SK-N-SH (cell line): ENCODE measurements around the gene C3orf22. TPM values are rescaled to one million over a fixed set of nuclear protein-coding genes. Genes with fewer than 3 reads are reported as not detected.

Experiments
- CTCF ChIA-PET: fragments of 300-600, 350-600 bp; formaldehyde crosslinking; extraction: SDS; loops from one replicate; lab custom pipeline; 2021; lab: Yijun Ruan, JAX
- POLR2A ChIA-PET: fragments of 350-600 bp; sonication (Branson Sonifier 250); formaldehyde crosslinking; extraction: SDS; loops from one replicate; lab custom pipeline; 2020; ENCODE audit warnings: antibody characterized with exemption, inconsistent platforms; lab: Yijun Ruan, JAX
- DNase-seq: peaks from one replicate; pipeline ENCODE4 v3.0.0; 2012
- H2AFZ ChIP-seq: fragments of 200-600 bp; sonication (generic); 2 replicates; pipeline ENCODE4 v1.8.1; 2016; ENCODE audit warnings: antibody characterized with exemption, mild to moderate bottlenecking, low read depth
- H3F3A ChIP-seq: fragments of 200-600 bp; sonication (generic); replicated peaks from 2 replicates; pipeline ENCODE3; 2016; ENCODE audit warnings: antibody characterized with exemption, mild to moderate bottlenecking; ENCODE audit not compliant: insufficient read depth
- H3K27ac ChIP-seq, 2 experiments: fragments of 200-500 bp in 1 of 2; fragments of 200-600 bp in 1 of 2; sonication (Bioruptor generic) in 1 of 2; sonication (generic), shearing (Covaris generic) in 1 of 2; 2 replicates each; pipeline versions ENCODE4 v1.5.1 to v1.6.1; 2014 to 2016; ENCODE audit warnings: low read depth in 2 of 2, inconsistent platforms in 1 of 2, low read length in 1 of 2, mild to moderate bottlenecking in 1 of 2, mixed read lengths in 1 of 2
- H3K27me3 ChIP-seq: fragments of 200-600 bp; sonication (generic), shearing (Covaris generic); 2 replicates; pipeline ENCODE4 v1.6.1; 2016; ENCODE audit warnings: mixed run types; ENCODE audit not compliant: insufficient read depth
- H3K36me3 ChIP-seq, 2 experiments: fragments of 200-500 bp in 1 of 2; fragments of 200-600 bp in 1 of 2; sonication (Bioruptor generic) in 1 of 2; sonication (generic) in 1 of 2; replicated peaks in 1 of 2; 2 replicates each; pipeline versions ENCODE3 to v1.5.1; 2014 to 2016; ENCODE audit warnings: low read length in 1 of 2, mild to moderate bottlenecking in 1 of 2; ENCODE audit not compliant: insufficient read depth in 2 of 2, control insufficient read depth in 1 of 2
- H3K4me1 ChIP-seq, 2 experiments: fragments of 200-500 bp in 1 of 2; fragments of 200-600 bp in 1 of 2; sonication (Bioruptor generic) in 1 of 2; sonication (generic), shearing (Covaris generic) in 1 of 2; 2 replicates each; pipeline versions ENCODE4 v1.5.1 to v1.6.1; 2014 to 2016; ENCODE audit warnings: low read depth in 1 of 2, low read length in 1 of 2, mixed run types in 1 of 2; ENCODE audit not compliant: insufficient read depth in 2 of 2, control insufficient read depth in 1 of 2
- H3K4me2 ChIP-seq: fragments of 200-600 bp; sonication (generic), shearing (Covaris generic); 2 replicates; pipeline ENCODE4 v1.6.1; 2017; ENCODE audit warnings: mixed run types
- H3K4me3 ChIP-seq, 2 experiments: fragments of 200-500 bp in 1 of 2; fragments of 200-600 bp in 1 of 2; sonication (Bioruptor generic) in 1 of 2; sonication (generic), shearing (Covaris generic) in 1 of 2; 2 replicates each; pipeline versions ENCODE4 v1.5.1 to v1.8.1; 2014 to 2016; ENCODE audit warnings: low read depth in 2 of 2, inconsistent platforms in 1 of 2, low read length in 1 of 2, mild to moderate bottlenecking in 1 of 2, mixed read lengths in 1 of 2, moderate library complexity in 1 of 2
- H3K79me2 ChIP-seq: fragments of 200-600 bp; sonication (generic); 2 replicates; pipeline ENCODE4 v1.8.1; 2017; ENCODE audit warnings: mild to moderate bottlenecking; ENCODE audit not compliant: insufficient read depth
- H3K9ac ChIP-seq: fragments of 200-600 bp; sonication (generic); 2 replicates; pipeline ENCODE4 v1.6.1; 2017; ENCODE audit warnings: mixed run types
- H3K9me2 ChIP-seq: fragments of 200-600 bp; sonication (generic); 2 replicates; pipeline ENCODE4 v1.6.1; 2017; ENCODE audit warnings: mixed run types
- H3K9me3 ChIP-seq: fragments of 200-600 bp; sonication (generic); 2 replicates; pipeline ENCODE4 v1.6.1; 2017; ENCODE audit warnings: mixed run types, mild to moderate bottlenecking, moderate library complexity
- H4K20me1 ChIP-seq: fragments of 200-600 bp; sonication (generic); 2 replicates; pipeline ENCODE4 v1.6.1; 2017; ENCODE audit warnings: mild to moderate bottlenecking, mixed run types; ENCODE audit not compliant: insufficient read depth
- CHD2 ChIP-seq: fragments of 150-350 bp; IDR thresholded peaks from 2 replicates; pipeline ENCODE4 v1.6.1; 2018; ENCODE audit warnings: low read length; ENCODE audit not compliant: partially characterized antibody
- ELF1 ChIP-seq: IDR thresholded peaks from 2 replicates; pipeline ENCODE4 v1.4.0; 2012
- FOXM1 ChIP-seq: IDR thresholded peaks from 2 replicates; pipeline ENCODE4 v1.4.0; 2012; ENCODE audit warnings: low read depth, mild to moderate bottlenecking
- GATA2 ChIP-seq: sonication (generic); formaldehyde crosslinking; IDR thresholded peaks from 2 replicates; pipeline ENCODE4 v1.5.0; 2020; ENCODE audit warnings: mild to moderate bottlenecking, missing genetic modification reagents
- RAD21 ChIP-seq: IDR thresholded peaks from 2 replicates; pipeline ENCODE4 v1.6.1; 2012; ENCODE audit warnings: mild to moderate bottlenecking, low read length
- RCOR1 ChIP-seq: fragments of 150-350 bp; IDR thresholded peaks from 2 replicates; pipeline ENCODE4 v1.6.1; 2017; ENCODE audit warnings: antibody characterized with exemption, low read length
- REST ChIP-seq: IDR thresholded peaks from 2 replicates; pipeline ENCODE4 v1.6.1; 2012; ENCODE audit warnings: mild to moderate bottlenecking, low read depth, low read length, moderate library complexity
- RXRA ChIP-seq: IDR thresholded peaks from 2 replicates; pipeline ENCODE4 v1.4.0; 2012; ENCODE audit warnings: low read depth, mild to moderate bottlenecking, borderline replicate concordance
- SMC3 ChIP-seq: IDR thresholded peaks from 2 replicates; pipeline ENCODE4 v1.6.1; 2012; ENCODE audit warnings: low read depth, low read length, improper control_type of control experiment
- TAF1 ChIP-seq: IDR thresholded peaks from 2 replicates; pipeline ENCODE4 v1.6.1; 2012; ENCODE audit warnings: low read depth, mild to moderate bottlenecking, low read length, moderate library complexity, borderline replicate concordance
- TCF12 ChIP-seq: IDR thresholded peaks from 2 replicates; pipeline ENCODE4 v1.4.0; 2012
- TEAD4 ChIP-seq: IDR thresholded peaks from 2 replicates; pipeline ENCODE4 v1.4.0; 2012; ENCODE audit warnings: mild to moderate bottlenecking, borderline replicate concordance; ENCODE audit not compliant: insufficient read depth
- YY1 ChIP-seq: IDR thresholded peaks from 2 replicates; pipeline ENCODE4 v1.4.0; 2012; ENCODE audit warnings: low read depth, mild to moderate bottlenecking
- WGBS: methylation state at CpG from one replicate; pipeline ENCODE4 v1.1.6; 2017; ENCODE audit warnings: low lambda C conversion rate; 5-methylcytosine and 5-hydroxymethylcytosine counted together
- polyA plus RNA-seq, 3 experiments: library from polyadenylated mRNA; depleted of rRNA; stranded (reverse); fragments of >200 nt; gene quantifications; 2 replicates each; pipeline ENCODE4 v1.2.3, GENCODE V29; 2012
- TF ChIP-seq, protein P1 (sequence below): fragments of 150-350 bp; IDR thresholded peaks from 2 replicates; pipeline ENCODE4 v1.6.1; 2017; ENCODE audit warnings: antibody characterized with exemption, low read length, low read depth, borderline replicate concordance
- TF ChIP-seq, protein P2 (sequence below): fragments of 150-350 bp; IDR thresholded peaks from 2 replicates; pipeline ENCODE4 v1.6.1; 2016; ENCODE audit warnings: mild to moderate bottlenecking, low read depth, low read length
- TF ChIP-seq, protein P3 (sequence below): IDR thresholded peaks from 2 replicates; pipeline ENCODE4; 2012

Gene C3orf22
- polyA plus RNA-seq, 1 of the 3 experiments (the other 2 are of a cell fraction): not detected

DNA sequence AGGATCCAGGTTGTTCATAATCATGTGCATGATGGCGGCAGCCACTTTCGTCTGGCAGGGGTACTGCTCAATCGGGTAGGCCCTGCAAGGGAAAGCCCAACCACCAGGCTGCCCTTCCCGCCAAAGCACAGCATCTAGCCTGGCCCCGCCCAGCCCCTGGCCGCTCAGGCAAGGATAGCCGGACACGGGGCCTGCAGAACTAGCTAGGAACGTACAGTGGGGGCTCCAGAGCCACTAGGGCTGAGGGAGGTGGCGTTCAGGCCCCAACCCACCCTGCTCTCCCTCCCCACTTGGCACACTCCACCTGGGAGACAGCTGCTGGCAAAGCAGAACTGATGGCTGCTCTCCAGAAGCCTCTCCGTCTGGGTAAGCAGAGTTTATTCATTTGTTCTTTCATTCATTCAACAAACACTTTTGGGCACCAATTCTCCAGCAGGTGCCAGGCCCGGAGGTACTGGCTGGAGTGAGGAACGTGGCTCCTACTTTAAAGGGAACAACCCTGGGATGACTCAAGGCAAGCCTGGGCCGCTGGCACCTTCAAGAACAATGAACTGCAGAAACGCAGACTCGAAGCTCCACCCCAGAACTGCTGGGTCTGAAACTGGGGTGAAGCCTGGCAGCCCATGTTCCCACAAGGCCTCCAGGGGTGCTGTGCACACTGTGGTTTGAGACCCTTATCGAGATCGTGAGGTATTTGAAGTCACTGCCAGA lies 49.0 kb downstream of the C3orf22 start:
- TF ChIP-seq CHD2 (no peak), TAF1 (no peak), TCF12 (no peak), RAD21 (no peak), SMC3 (no peak), GATA2 (CRISPR knock-in tag) (no peak), TEAD4 (no peak), ELF1 (no peak), YY1 (no peak), RCOR1 (no peak), RXRA (no peak), REST (no peak), FOXM1 (no peak)
- TF ChIP-seq, protein P1, sequence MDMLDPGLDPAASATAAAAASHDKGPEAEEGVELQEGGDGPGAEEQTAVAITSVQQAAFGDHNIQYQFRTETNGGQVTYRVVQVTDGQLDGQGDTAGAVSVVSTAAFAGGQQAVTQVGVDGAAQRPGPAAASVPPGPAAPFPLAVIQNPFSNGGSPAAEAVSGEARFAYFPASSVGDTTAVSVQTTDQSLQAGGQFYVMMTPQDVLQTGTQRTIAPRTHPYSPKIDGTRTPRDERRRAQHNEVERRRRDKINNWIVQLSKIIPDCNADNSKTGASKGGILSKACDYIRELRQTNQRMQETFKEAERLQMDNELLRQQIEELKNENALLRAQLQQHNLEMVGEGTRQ: no peak
- TF ChIP-seq, protein P2, sequence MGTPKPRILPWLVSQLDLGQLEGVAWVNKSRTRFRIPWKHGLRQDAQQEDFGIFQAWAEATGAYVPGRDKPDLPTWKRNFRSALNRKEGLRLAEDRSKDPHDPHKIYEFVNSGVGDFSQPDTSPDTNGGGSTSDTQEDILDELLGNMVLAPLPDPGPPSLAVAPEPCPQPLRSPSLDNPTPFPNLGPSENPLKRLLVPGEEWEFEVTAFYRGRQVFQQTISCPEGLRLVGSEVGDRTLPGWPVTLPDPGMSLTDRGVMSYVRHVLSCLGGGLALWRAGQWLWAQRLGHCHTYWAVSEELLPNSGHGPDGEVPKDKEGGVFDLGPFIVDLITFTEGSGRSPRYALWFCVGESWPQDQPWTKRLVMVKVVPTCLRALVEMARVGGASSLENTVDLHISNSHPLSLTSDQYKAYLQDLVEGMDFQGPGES: no peak
- TF ChIP-seq, protein P3, sequence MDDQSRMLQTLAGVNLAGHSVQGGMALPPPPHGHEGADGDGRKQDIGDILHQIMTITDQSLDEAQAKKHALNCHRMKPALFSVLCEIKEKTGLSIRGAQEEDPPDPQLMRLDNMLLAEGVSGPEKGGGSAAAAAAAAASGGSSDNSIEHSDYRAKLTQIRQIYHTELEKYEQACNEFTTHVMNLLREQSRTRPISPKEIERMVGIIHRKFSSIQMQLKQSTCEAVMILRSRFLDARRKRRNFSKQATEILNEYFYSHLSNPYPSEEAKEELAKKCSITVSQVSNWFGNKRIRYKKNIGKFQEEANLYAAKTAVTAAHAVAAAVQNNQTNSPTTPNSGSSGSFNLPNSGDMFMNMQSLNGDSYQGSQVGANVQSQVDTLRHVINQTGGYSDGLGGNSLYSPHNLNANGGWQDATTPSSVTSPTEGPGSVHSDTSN: no peak
- H3K79me2 ChIP-seq: no peaks in the 10 kb centered on the region

More for the DNA sequence above, 49.0 kb downstream of the C3orf22 start:
- POLR2A ChIA-PET: no interaction called here
- Histone ChIP-seq H4K20me1 (no peaks in the 10 kb centered on the region), H3K36me3 (no peaks in the 10 kb centered on the region), H3K4me3 (no peak overlapping the region), H3K4me1 (peaks cover 0 to 4% of the 10 kb centered on the region in 2 experiments; a peak in 1 of 4 replicates), H3K9me2 (no peaks in the 10 kb centered on the region), H3K27me3 (peaks cover 10% of the 10 kb centered on the region; the same call in 1 of the 2 replicates), H2AFZ (no peak overlapping the region), H3F3A (no peaks in the 10 kb centered on the region), H3K9me3 (no peaks in the 10 kb centered on the region), H3K9ac (no peak overlapping the region), H3K27ac (no peak overlapping the region), H3K4me2 (no peak overlapping the region)
- DNase-seq: no peak
- WGBS: 53% methylated on average over 17 of the region's 18 CpGs
- CTCF ChIA-PET: interaction anchor here (0.7 to 7.0 kb wide), 4 partner anchors 9 to 54 kb away, joined by 3 to 45 read pairs (median 3); partner anchors contain the start of genes CHST13 and ZXDC
